ENCODE measurements around the gene DUOX2.
"Not testable (repeated sequence)": the region's sequence is repeated elsewhere in the genome, so short reads cannot be mapped to it uniquely, and the experiment has no call there.

DUOX2 gene

GRCh38 chr15:45083223-45083622 is 30.7 kb downstream of the DUOX2 start:
- H3K4me1 ChIP-seq (ENCODE audit: control insufficient read depth, insufficient read depth, low read length) = no peaks in the 10 kb centered on the region
- H3K9me3 ChIP-seq (ENCODE audit: control insufficient read depth, insufficient read depth, low read depth, low read length) = no peaks in the 10 kb centered on the region
- CTCF ChIA-PET = interaction anchor here (0.6 to 1.3 kb wide), 2 partner anchors 35 to 295 kb away, joined by 3 to 7 read pairs; no protein-coding TSS in a partner anchor
- H3K4me3 ChIP-seq (ENCODE audit: low read depth, low read length) = no peak overlapping the region
- TF ChIP-seq GLIS1 (tag by site-specific recombination; IDR thresholded peaks at IDR 0.05) (peak; percentile 20; the same call in 1 of the 2 replicates), ZSCAN23 (tag by site-specific recombination; IDR thresholded peaks at IDR 0.05) (no peak), ZFHX2 (tag by site-specific recombination; conservative IDR thresholded peaks at IDR 0.05) (no peak)
- H3K36me3 ChIP-seq (ENCODE audit: control insufficient read depth in 2 of 2, insufficient read depth in 1 of 2, low read length in 2 of 2) = no peaks in the 10 kb centered on the region
- POLR2A ChIA-PET = no interaction called here
- no peak overlapping the region for H3K27ac ChIP-seq (ENCODE audit: extremely low read depth, low read depth, low read length)

DNA sequence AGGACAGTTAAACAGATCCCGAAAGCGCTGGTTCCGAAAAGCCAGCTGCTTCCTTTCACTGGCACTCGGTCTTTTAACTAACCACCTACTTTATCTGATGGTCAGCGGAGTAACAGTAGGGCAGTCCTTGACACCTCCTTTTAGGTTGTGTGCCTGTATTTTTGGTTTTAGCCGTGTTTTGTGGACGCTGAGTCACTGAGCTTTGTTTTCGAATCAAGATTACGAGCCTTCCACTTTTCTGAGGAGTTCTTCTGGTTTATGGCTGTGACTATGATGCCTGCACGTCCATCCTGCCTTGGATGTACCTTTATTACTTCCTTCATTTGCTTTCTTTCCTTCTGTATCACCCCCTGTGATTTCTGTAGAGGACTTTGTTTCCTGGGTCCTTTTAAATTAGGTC is 31.6 kb downstream of the DUOX2 start:
- H3K4me1 ChIP-seq (ENCODE audit: control insufficient read depth, insufficient read depth, low read length); H3K27ac ChIP-seq (ENCODE audit: extremely low read depth, low read depth, low read length); CTCF ChIA-PET; H3K36me3 ChIP-seq (ENCODE audit: control insufficient read depth in 2 of 2, insufficient read depth in 1 of 2, low read length in 2 of 2); H3K4me3 ChIP-seq (ENCODE audit: low read depth, low read length); POLR2A ChIA-PET; H3K9me3 ChIP-seq (ENCODE audit: control insufficient read depth, insufficient read depth, low read depth, low read length): not testable (repeated sequence)

DNA sequence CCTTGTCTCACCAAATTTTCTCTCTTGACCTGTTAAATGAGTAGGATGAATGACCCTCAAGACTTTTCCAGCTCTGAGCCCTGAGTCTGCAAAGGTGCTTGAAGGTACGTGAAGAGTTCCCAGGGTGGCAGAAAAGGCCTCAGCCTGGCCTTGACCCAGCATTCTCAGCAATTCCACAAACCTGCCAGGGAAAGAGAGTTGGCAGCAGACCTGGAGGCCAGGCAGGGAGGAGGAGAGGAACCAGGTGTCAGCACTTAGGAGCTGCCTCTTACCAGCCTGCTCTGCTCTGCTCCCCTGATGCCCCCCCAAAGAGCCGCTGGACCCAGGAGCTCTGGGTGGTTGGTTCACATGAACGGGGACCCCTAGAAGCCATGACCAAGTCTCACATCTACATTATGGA is 33.4 kb downstream of the DUOX2 start:
- H3K4me1 ChIP-seq (ENCODE audit: control insufficient read depth, insufficient read depth, low read length); H3K4me3 ChIP-seq (ENCODE audit: low read depth, low read length); H3K36me3 ChIP-seq (ENCODE audit: control insufficient read depth in 2 of 2, insufficient read depth in 1 of 2, low read length in 2 of 2); CTCF ChIA-PET; H3K27ac ChIP-seq (ENCODE audit: extremely low read depth, low read depth, low read length); H3K9me3 ChIP-seq (ENCODE audit: control insufficient read depth, insufficient read depth, low read depth, low read length): not testable (repeated sequence)
- POLR2A ChIA-PET = interaction anchor here (0.6 kb wide), 1 partner anchor 18 kb away, joined by 4 read pairs; no protein-coding TSS in a partner anchor

- POLR2A ChIA-PET; H3K4me3 ChIP-seq (ENCODE audit: low read depth, low read length); H3K36me3 ChIP-seq (ENCODE audit: control insufficient read depth in 2 of 2, insufficient read depth in 1 of 2, low read length in 2 of 2); H3K27ac ChIP-seq (ENCODE audit: extremely low read depth, low read depth, low read length); H3K9me3 ChIP-seq (ENCODE audit: control insufficient read depth, insufficient read depth, low read depth, low read length); CTCF ChIA-PET; H3K4me1 ChIP-seq (ENCODE audit: control insufficient read depth, insufficient read depth, low read length): not testable (repeated sequence)
Measured at GRCh38 chr15:45079628-45080246, 34.2 kb downstream of the DUOX2 start.

DNA sequence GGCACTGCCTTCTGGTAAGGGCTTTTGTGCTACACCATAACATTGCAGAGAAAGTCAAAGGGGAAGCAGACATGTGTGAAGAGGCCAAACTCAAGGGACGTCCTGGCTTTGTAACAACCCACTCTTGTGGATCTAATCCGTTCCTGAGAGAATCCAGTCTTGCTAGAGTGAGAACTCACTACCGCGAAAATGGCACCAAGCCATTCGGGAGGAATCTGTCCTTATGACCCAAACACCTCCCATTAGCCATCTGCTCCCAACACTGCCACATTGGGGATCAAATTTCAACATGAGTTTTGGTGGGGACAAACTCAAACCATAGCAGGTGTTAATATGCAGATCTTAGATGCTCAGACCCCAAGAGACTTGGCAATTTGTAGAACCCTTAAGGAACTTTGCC is 34.8 kb downstream of the DUOX2 start:
- H3K36me3 ChIP-seq (ENCODE audit: control insufficient read depth in 2 of 2, insufficient read depth in 1 of 2, low read length in 2 of 2); H3K4me3 ChIP-seq (ENCODE audit: low read depth, low read length); CTCF ChIA-PET; POLR2A ChIA-PET; H3K9me3 ChIP-seq (ENCODE audit: control insufficient read depth, insufficient read depth, low read depth, low read length); H3K4me1 ChIP-seq (ENCODE audit: control insufficient read depth, insufficient read depth, low read length); H3K27ac ChIP-seq (ENCODE audit: extremely low read depth, low read depth, low read length): not testable (repeated sequence)

- H3K4me3 ChIP-seq (ENCODE audit: low read depth, low read length); H3K36me3 ChIP-seq (ENCODE audit: control insufficient read depth in 2 of 2, insufficient read depth in 1 of 2, low read length in 2 of 2); CTCF ChIA-PET; H3K27ac ChIP-seq (ENCODE audit: extremely low read depth, low read depth, low read length); POLR2A ChIA-PET; H3K9me3 ChIP-seq (ENCODE audit: control insufficient read depth, insufficient read depth, low read depth, low read length); H3K4me1 ChIP-seq (ENCODE audit: control insufficient read depth, insufficient read depth, low read length): not testable (repeated sequence)
- peak; percentile 70 for TF ChIP-seq FEZF1 (tag by site-specific recombination; IDR thresholded peaks at IDR 0.05)
- TF ChIP-seq OSR2 (tag by site-specific recombination; IDR thresholded peaks at IDR 0.05) = peak; percentile 39; the same call in 1 of the 2 replicates
Measured at GRCh38 chr15:45077391-45077790, 36.6 kb downstream of the DUOX2 start.

DNA sequence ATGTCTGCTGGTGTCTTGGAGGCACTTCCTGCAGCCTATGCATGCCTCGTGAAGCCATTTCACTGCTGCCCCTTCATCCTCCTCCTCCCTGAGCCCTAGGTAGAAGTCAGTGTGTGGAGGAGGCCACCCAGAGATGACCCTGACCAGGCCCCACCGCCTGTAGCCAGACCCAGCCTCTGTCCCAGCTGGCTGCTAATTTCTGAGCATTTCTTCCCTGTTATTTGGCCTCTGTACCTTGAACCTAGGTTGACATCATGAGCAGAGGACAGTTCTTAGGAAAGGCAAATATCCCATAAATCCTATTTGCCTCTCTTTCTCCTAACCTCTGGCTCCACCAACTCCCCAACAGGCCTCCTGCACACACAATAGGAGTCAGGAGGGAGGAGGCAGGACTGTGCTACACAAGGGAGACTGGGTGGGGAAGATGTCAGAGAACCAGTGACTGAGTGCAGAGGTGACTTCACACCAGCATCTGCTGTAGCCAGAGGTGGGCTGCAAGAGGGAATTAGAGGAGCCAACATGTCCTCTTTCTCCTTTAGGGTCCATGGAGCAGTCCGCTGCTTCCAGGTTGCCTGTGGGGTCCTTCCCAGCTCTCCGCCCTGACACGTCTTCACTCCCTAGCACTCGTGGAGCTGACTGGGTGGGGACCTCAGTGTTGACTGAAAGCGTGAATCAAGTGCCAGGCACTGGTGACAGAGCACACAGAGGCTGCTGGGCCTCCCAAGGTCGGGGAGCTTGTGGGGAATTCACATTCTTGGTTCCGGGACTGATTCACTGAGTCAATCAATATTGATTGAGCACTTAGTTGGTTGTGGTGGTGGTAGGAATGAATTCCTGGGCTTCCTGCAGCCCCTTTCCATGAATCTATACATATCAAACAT is 38.3 kb downstream of the DUOX2 start:
- H3K27ac ChIP-seq (ENCODE audit: extremely low read depth, low read depth, low read length); H3K9me3 ChIP-seq (ENCODE audit: control insufficient read depth, insufficient read depth, low read depth, low read length); H3K4me1 ChIP-seq (ENCODE audit: control insufficient read depth, insufficient read depth, low read length); H3K36me3 ChIP-seq (ENCODE audit: control insufficient read depth in 2 of 2, insufficient read depth in 1 of 2, low read length in 2 of 2); H3K4me3 ChIP-seq (ENCODE audit: low read depth, low read length); POLR2A ChIA-PET; CTCF ChIA-PET: not testable (repeated sequence)

DNA sequence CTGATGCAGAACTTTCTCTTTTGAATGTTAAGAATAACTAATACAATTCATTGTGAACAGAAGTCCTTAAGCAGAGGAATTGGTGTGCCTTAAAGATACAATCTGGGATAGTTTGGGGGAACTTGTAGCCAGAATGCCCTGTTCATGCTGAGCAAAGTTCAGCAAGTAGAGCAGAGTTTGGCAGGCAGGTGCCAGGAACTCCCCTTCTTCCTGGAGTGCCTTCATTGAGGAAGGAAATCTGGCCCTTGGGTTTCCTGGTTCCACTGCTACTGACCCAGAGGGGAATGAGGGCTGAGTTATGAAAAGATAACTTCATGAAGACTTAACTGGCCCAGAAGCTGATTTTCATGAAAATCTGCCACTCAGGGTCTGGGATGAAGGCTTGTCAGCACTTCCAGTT is 40.4 kb downstream of the DUOX2 start:
- H3K4me3 ChIP-seq (ENCODE audit: low read depth, low read length); POLR2A ChIA-PET; H3K4me1 ChIP-seq (ENCODE audit: control insufficient read depth, insufficient read depth, low read length); H3K27ac ChIP-seq (ENCODE audit: extremely low read depth, low read depth, low read length); CTCF ChIA-PET; H3K9me3 ChIP-seq (ENCODE audit: control insufficient read depth, insufficient read depth, low read depth, low read length): not testable (repeated sequence)
- peaks cover 0 to 12% of the 10 kb centered on the region in 2 experiments; a peak in 1 of 3 replicates for H3K36me3 ChIP-seq (ENCODE audit: control insufficient read depth in 2 of 2, insufficient read depth in 1 of 2, low read length in 2 of 2)

DNA sequence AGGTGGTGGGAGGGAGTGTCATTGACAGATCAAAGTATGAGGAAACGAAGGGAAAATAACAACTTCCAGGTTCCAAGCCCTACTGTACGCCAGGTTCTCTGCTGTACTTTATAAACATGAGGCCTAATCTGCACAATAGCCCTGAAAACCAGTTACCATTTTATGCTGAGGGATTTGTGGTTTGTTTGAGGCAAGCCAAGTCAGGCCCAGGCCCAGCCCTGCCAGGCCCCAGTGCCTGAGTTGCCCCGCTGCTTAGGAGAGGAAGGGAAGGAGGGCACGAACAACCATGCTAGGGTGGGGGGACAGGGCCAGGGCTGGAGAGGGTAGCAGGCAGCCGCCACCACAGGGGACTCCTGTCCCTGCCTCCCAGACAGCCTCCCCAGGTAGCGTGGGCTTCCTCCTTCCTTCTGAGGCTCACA is 44.0 kb downstream of the DUOX2 start:
- H3K9me3 ChIP-seq (ENCODE audit: control insufficient read depth, insufficient read depth, low read depth, low read length); H3K4me3 ChIP-seq (ENCODE audit: low read depth, low read length); H3K4me1 ChIP-seq (ENCODE audit: control insufficient read depth, insufficient read depth, low read length); H3K27ac ChIP-seq (ENCODE audit: extremely low read depth, low read depth, low read length); POLR2A ChIA-PET; CTCF ChIA-PET: not testable (repeated sequence)
- H3K36me3 ChIP-seq (ENCODE audit: control insufficient read depth in 2 of 2, insufficient read depth in 1 of 2, low read length in 2 of 2) = peaks cover 0 to 18% of the 10 kb centered on the region in 2 experiments; a peak in 1 of 3 replicates

Data from HEK293 (cell line).